PC-3 (cell line): ENCODE results near the gene VTI1A. TPM values are rescaled to one million over a fixed set of nuclear protein-coding genes. Genes with fewer than 3 reads are reported as not detected.

Experiments
- ATAC-seq: fragments of 200-7000 bp; cut with Tn5 transposase; 2 replicates; pipeline ENCODE4 v1.9.1; 2020; ENCODE audit warnings: mild to moderate bottlenecking, moderate library complexity
- BruUV-seq: library from RNA; stranded (reverse); fragments of 400-500 nt; replicated peaks from 2 replicates; lab custom pipeline; 2021; lab: Mats Ljungman, UMichigan
- CTCF ChIA-PET: fragments of 300-600 bp; sonication (Branson Sonifier 250); formaldehyde crosslinking; loops from one replicate; lab custom pipeline; 2022; ENCODE audit warnings: antibody characterized with exemption; lab: Charles Lee
- POLR2A ChIA-PET: fragments of 300-600 bp; sonication (Branson Sonifier 250); formaldehyde crosslinking; loops from one replicate; lab custom pipeline; 2022; ENCODE audit warnings: antibody characterized with exemption; ENCODE audit not compliant: unreplicated experiment; lab: Charles Lee
- DNase-seq: peaks from one replicate; pipeline ENCODE4 v3.0.0-alpha.2; 2015
- H2AFZ ChIP-seq: fragments of 300-600 bp; sonication (generic); 2 replicates; pipeline ENCODE4 v1.6.0; 2016; ENCODE audit warnings: antibody characterized with exemption, low read length
- H3F3A ChIP-seq: fragments of 300-600 bp; sonication (generic); one replicate; pipeline ENCODE4 v1.6.0; 2017; ENCODE audit warnings: antibody characterized with exemption, low read length, control low read depth, mild to moderate bottlenecking; ENCODE audit not compliant: unreplicated experiment
- H3K27ac ChIP-seq: fragments of 300-600 bp; sonication (generic); 2 replicates; pipeline ENCODE4 v1.5.1; 2016; ENCODE audit warnings: mild to moderate bottlenecking, low read length
- H3K27me3 ChIP-seq: fragments of 300-600 bp; sonication (generic); 2 replicates; pipeline ENCODE4 v1.6.1; 2016; ENCODE audit warnings: low read length, mixed read lengths
- H3K36me3 ChIP-seq: fragments of 300-600 bp; sonication (generic); 2 replicates; pipeline ENCODE4 v1.6.1; 2016; ENCODE audit warnings: low read depth, mixed run types, low read length, mixed read lengths
- H3K4me1 ChIP-seq: fragments of 300-600 bp; sonication (generic); 2 replicates; pipeline ENCODE4 v1.5.1; 2016; ENCODE audit warnings: low read length; ENCODE audit not compliant: insufficient read depth
- H3K4me2 ChIP-seq: fragments of 300-600 bp; sonication (generic); 2 replicates; pipeline ENCODE4 v1.6.0; 2016; ENCODE audit warnings: low read length
- H3K4me3 ChIP-seq: fragments of 300-600 bp; sonication (generic); 2 replicates; pipeline ENCODE4 v1.5.1; 2016; ENCODE audit warnings: mild to moderate bottlenecking, low read length, mixed read lengths
- H3K79me2 ChIP-seq: fragments of 300-600 bp; sonication (generic); 2 replicates; pipeline ENCODE4 v1.6.1; 2017; ENCODE audit warnings: low read length, mixed read lengths
- H3K9ac ChIP-seq: fragments of 300-600 bp; sonication (generic); 2 replicates; pipeline ENCODE4 v1.6.0; 2016; ENCODE audit warnings: mild to moderate bottlenecking, low read length
- H3K9me2 ChIP-seq: fragments of 300-600 bp; sonication (generic); replicated peaks from 2 replicates; pipeline ENCODE4 v1.6.1; 2016; ENCODE audit warnings: mixed run types, low read length, mixed read lengths
- H3K9me3 ChIP-seq: fragments of 300-600 bp; sonication (generic); 2 replicates; pipeline ENCODE4 v1.6.1; 2016; ENCODE audit warnings: low read length, mixed read lengths
- H4K20me1 ChIP-seq: fragments of 300-600 bp; sonication (generic); 2 replicates; pipeline ENCODE4 v1.6.1; 2016; ENCODE audit warnings: low read length, mixed read lengths
- CTCF ChIP-seq: fragments of 300-600 bp; sonication (generic); conservative IDR thresholded peaks from 2 replicates; pipeline ENCODE4 v1.5.1; 2017; ENCODE audit warnings: antibody characterized with exemption, low read depth, mild to moderate bottlenecking, low read length
- EZH2 ChIP-seq: fragments of 300-600 bp; sonication (generic); IDR thresholded peaks from one replicate; pipeline ENCODE4 v1.6.1; 2017; ENCODE audit warnings: antibody characterized with exemption, mild to moderate bottlenecking, low read length; ENCODE audit not compliant: unreplicated experiment
- EZH2phosphoT487 ChIP-seq: fragments of 300-600 bp; sonication (generic); IDR thresholded peaks from 2 replicates; pipeline ENCODE4 v1.6.1; 2018; ENCODE audit warnings: mild to moderate bottlenecking, antibody characterized with exemption, low read length, borderline replicate concordance
- intact Hi-C: fragments of 100-400 bp; cut with micrococcal nuclease; formaldehyde crosslinking; loops from 2 replicates; pipeline ENCODE4 v1.9.0; 2023
- total RNA-seq: library from RNA; depleted of rRNA; stranded (reverse); fragments of >200 nt; gene quantifications from 2 replicates; pipeline ENCODE4 v1.2.3, GENCODE V29; 2014

VTI1A gene
- total RNA-seq, 1 experiment from 2014 or later, result 18.1 TPM

- Histone ChIP-seq H4K20me1 (no peaks in the 10 kb centered on the region), H3K4me3 (no peak overlapping the region), H2AFZ (no peak overlapping the region), H3K4me2 (no peak overlapping the region), H3K27ac (no peak overlapping the region), H3K79me2 (no peaks in the 10 kb centered on the region), H3K9me2 (no peaks in the 10 kb centered on the region), H3K9me3 (no peaks in the 10 kb centered on the region), H3K4me1 (peaks cover 8% of the 10 kb centered on the region), H3K36me3 (no peaks in the 10 kb centered on the region), H3K27me3 (no peaks in the 10 kb centered on the region), H3F3A (no peaks in the 10 kb centered on the region), H3K9ac (no peak overlapping the region)
- intact Hi-C loops, result no loop called here
- DNase-seq (no peak), ATAC-seq (no peak)
- BruUV-seq, result no TSS peak
- TF ChIP-seq EZH2, result no peak
- no peak for TF ChIP-seq CTCF
- no peak for TF ChIP-seq EZH2phosphoT487
- ChIA-PET POLR2A (no interaction called here), CTCF (no interaction called here)
These were observed 379.1 kb downstream of the VTI1A start for GRCh38 chr10:112826018-112826697.

GRCh38 chr10:112827086-112827485, 380.1 kb downstream of the VTI1A start:
- intact Hi-C loops, result no loop called here
- BruUV-seq, result no TSS peak
- CTCF ChIA-PET, result no interaction called here

More at GRCh38 chr10:112827086-112827485, 380.1 kb downstream of the VTI1A start:
- Histone ChIP-seq H2AFZ (no peak overlapping the region), H3K4me2 (no peak overlapping the region), H3K79me2 (no peaks in the 10 kb centered on the region), H3K27me3 (no peaks in the 10 kb centered on the region), H3K9ac (no peak overlapping the region), H3K4me3 (no peak overlapping the region), H3F3A (no peaks in the 10 kb centered on the region), H3K9me3 (no peaks in the 10 kb centered on the region), H3K36me3 (no peaks in the 10 kb centered on the region), H3K9me2 (no peaks in the 10 kb centered on the region), H4K20me1 (no peaks in the 10 kb centered on the region), H3K4me1 (peaks cover 8% of the 10 kb centered on the region), H3K27ac (no peak overlapping the region)
- ATAC-seq, result no peak
- no peak for DNase-seq
- POLR2A ChIA-PET, result no interaction called here
- TF ChIP-seq EZH2phosphoT487 (no peak), EZH2 (no peak), CTCF (no peak)
